HG03439 (cell line): ENCODE data around the gene SPTBN4.
"Not testable (repeated sequence)": the region's sequence is repeated elsewhere in the genome, so short reads cannot be mapped to it uniquely, and the experiment has no call there.

Source experiments
- ATAC-seq: cut with Tn5 transposase; IDR thresholded peaks from one replicate; pipeline ENCODE4 v1.9.1; 2021; ENCODE audit warnings: mild to moderate bottlenecking, moderate library complexity; ENCODE audit not compliant: unreplicated experiment

Gene SPTBN4

GRCh38 chr19:40585241-40585981 lies 118.6 kb downstream of the SPTBN4 start:
- no peak for ATAC-seq

DNA sequence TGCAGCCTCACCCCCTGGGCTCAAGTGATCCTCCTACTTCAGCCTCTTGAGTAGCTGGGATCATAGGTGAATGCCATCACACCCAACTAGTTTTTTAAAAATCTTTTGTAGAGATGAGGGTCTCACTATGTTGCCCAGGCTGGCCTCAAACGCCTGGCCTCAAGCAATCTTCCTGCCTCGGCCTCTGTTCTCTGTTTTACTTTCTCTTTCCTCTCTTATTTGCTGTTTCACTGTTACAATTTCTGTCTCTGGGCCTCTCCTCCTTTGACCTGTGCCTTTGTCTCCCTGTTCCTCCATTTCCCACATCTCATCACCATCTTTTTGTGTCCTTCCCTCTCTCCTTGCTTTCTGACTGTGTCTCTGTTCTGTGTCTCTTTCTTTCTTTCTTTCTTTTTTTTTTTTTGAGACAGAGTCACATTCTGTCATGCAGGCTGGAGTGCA lies 119.2 kb downstream of the SPTBN4 start:
- ATAC-seq = no peak

- no peak for ATAC-seq
Measured at GRCh38 chr19:40586611-40587010, 119.8 kb downstream of the SPTBN4 start.

DNA sequence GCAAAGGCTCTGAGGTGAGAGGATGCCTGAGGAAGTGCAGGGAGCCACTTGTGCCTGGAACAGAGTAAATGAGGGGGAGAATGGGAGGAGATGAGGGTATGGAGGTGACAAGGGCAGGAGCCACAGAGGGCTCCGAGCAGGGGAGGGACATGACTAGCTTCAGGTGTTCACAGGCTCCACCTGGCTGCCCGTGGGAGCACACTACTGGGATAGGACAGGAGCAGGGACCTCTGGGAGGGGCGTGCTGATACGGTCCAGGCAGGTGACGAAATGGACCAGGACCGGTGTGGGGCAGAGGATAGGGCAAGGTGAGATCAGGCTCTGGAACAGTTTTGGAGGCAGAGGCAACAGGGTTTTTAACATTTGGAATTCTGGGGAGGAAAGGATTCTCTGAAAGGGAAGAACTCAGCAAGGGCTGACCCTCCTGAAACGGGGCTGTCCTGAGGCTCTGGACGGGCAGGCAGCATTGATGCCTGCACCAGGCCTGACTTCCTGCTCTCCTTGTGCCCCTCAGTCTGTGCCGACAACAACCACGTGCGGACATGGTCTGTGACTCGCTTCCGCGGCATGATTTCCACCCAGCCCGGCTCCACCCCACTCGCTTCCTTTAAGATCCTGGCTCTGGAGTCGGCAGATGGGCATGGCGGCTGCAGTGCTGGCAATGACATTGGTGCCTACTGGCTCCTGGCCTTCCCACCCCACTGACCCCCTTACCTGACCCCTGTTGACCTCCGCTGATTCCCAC lies 121.5 kb downstream of the SPTBN4 start:
- ATAC-seq = no peak

GRCh38 chr19:40588926-40589569 lies 122.2 kb downstream of the SPTBN4 start:
- no peak for ATAC-seq

GRCh38 chr19:40589591-40590429 lies 123.0 kb downstream of the SPTBN4 start:
- ATAC-seq = no peak

GRCh38 chr19:40590464-40591265 lies 123.9 kb downstream of the SPTBN4 start:
- ATAC-seq = no peak

DNA sequence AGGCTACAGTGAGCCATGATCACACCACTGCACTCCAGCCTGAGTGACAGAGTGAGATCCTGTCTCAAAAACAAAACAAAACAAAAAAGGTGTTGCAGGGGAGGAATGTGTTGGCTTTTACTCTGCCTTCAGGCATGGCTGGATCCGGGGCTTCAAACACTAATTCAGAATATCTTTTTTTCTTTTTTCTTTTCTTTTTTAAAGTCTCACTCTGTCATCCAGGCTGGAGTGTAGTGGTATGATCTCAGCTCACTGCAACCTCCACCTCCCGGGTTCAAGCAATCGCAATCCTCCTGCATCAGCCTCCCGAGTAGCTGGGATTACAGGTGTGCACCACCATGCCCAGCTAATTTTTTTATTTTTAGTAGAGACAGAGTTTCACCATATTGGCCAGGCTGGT lies 124.9 kb downstream of the SPTBN4 start:
- ATAC-seq = not testable (repeated sequence)

- no peak for ATAC-seq
Measured at GRCh38 chr19:40592170-40592569, 125.4 kb downstream of the SPTBN4 start.

DNA sequence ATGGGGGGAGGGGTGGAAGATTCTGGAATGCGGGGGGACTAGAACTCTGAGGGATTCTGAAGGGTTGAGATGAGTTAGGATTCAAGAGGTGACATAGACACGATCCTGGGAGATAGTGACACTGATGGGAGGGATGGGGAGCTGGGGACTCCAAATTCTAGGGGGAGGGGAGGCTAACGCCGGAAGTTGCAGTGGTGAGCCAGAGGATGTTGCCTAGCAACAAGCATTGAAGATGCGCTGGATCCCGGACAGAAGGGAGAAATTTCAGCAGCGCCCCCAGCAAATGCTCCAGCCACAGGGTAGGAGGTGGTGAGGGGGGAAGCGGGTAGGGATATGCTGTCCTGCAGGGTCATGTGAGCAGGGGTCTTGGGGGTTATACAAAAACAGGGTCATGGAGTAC lies 127.5 kb downstream of the SPTBN4 start:
- no peak for ATAC-seq

DNA sequence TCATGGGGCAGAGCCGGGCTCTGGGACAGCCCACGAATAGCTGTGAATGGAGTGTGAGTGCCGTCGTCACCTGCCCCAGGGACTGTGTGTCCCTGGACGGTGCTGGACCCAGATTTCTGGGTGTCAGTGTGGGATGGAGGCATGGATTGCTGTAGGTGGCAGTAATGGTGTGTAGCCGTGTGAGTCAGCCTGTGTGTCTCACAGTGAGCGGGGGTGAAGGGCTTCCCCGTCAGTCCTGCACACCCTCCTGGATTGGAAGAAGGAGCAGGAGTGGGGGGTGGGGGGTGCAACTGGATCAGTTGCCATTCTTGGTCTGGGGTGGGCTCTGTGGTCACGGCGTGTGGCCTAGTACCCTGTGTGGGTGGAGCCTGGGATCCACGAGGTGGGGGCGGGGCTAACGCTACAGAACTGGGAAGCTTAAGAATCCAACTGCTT lies 127.9 kb downstream of the SPTBN4 start:
- no peak for ATAC-seq

DNA sequence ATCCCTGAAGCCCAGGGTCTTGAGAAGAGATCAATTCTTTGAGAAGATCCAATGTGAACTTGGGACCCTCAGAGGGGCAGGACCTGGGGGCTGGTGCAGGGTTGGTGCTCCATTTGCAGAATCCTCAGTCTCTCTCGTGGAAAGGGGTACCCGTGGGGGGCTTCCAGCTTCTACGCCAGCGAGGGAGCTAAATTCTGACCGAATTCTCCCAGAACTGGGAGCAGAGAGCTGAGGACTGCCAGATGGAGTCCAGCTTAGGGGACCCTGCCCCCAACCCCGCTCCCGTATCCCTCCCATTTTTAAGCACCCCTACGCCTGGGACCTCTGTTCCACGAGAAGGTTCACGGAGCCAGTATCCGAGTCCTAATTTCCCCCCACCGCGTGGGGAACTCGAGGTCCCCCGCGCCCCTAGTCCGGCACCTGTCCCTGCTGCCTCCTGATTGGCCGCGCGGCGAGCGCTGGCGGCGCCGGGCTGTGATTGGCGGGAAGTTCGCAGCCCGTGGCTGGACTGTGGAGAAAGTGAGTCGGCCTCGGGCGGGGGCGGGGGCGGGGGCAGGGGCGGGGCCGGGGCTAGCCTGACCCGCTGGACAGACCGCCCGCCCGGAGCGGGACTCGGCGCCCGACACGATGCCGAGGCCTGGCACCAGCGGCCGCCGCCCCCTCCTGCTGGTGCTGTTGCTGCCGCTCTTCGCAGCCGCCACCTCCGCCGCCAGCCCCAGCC lies 130.0 kb downstream of the SPTBN4 start:
- no peak for ATAC-seq

DNA sequence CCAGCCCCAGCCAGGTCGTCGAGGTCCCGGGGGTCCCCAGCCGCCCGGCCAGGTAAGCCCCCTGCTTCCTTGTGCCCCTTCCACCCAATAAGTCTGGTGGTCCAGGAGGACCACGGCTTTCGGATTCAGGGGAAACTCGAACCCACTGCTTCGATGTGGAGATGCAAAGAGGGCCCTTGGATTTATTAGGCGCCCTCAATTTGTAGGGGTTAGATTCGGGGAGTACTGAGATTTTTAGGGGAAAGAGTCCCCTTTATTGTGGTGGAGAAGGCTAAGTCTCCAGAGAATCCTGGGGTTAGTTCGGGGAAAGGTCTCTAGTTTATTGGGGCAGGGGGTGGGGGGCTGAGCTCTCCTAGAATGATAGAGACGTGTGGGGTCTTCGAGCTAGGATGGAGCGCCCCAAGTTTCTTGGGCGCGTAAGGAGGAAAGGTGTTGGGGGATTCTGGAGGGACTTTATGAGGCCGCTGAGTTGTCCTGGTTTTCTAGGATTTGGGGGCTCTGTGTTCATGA lies 130.6 kb downstream of the SPTBN4 start:
- no peak for ATAC-seq

GRCh38 chr19:40598121-40598917 lies 131.5 kb downstream of the SPTBN4 start:
- ATAC-seq = no peak

DNA sequence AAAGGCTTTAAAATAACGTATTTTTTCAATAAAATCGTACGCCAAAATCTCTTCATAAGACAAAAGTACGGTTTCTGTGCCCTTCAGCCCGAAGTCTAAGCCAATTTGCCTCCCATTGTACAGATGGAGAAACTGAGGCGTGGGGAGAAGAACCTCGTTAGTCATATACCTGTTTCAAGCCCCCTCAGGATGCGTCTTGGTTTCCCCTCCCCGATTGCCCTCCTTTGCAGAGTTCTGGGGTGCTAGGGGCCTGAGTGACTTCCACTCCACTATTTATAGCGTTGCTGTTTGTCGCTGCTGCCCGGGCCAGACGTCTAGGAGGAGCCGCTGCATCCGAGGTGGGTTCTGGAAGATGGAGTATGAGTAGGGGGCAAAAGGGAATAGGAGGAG lies 132.1 kb downstream of the SPTBN4 start:
- no peak for ATAC-seq

- no peak for ATAC-seq
Measured at GRCh38 chr19:40599331-40599901, 132.6 kb downstream of the SPTBN4 start.

- ATAC-seq = no peak
Measured at GRCh38 chr19:40599902-40600569, 133.2 kb downstream of the SPTBN4 start.
